ENCODE data around the gene C3orf33.

GRCh38 chr3:155780291-155780690, 25.8 kb downstream of the C3orf33 start:
- TF ChIP-seq POLR2A (IDR thresholded peaks at IDR 0.05) (no peak), CTCF (IDR thresholded peaks at IDR 0.05 in 8 of 11, conservative IDR thresholded peaks at IDR 0.05 in 3 of 11) (no peak)

Data from spleen (tissue), 7 donors.